Measurements from ENCODE around the gene TRIM32. TPM values are rescaled to one million over a fixed set of nuclear protein-coding genes. Genes with fewer than 3 reads are reported as not detected.

TRIM32 gene
- total RNA-seq, 1 experiment from 2014 or later: 23.2 TPM

- DNase-seq (ENCODE audit: low read depth, low spot score): no peak
- H3K4me1 ChIP-seq (ENCODE audit: control insufficient read depth in 1 of 2, insufficient read depth in 2 of 2, low read length in 2 of 2): peaks cover 0 to 3% of the 10 kb centered on the region in 2 experiments; a peak in 1 of 4 replicates
Observed at GRCh38 chr9:116693233-116693731, 6.2 kb downstream of the TRIM32 start.

GRCh38 chr9:116694785-116695291 lies 7.7 kb downstream of the TRIM32 start:
- no peaks in the 10 kb centered on the region for H3K4me1 ChIP-seq (ENCODE audit: control insufficient read depth in 1 of 2, insufficient read depth in 2 of 2, low read length in 2 of 2)
- peaks cover 15 to 22% of the 10 kb centered on the region in 2 experiments; a peak in 3 of 4 replicates for H3K36me3 ChIP-seq (ENCODE audit: control insufficient read depth in 1 of 2, insufficient read depth in 2 of 2, low read length in 2 of 2)
- ChIA-PET POLR2A (no interaction called here), RAD21 (ENCODE audit: low non-redundant PET in 1 of 2, low total read pairs in 2 of 2, uncharacterized antibody in 2 of 2, unreplicated experiment in 2 of 2) (no interaction called here), CTCF (no interaction called here)
- BruUV-seq (replicated peaks): no TSS peak
- no peak overlapping the region for H3K27ac ChIP-seq (ENCODE audit: low read depth, low read length)
- no peak overlapping the region for H3K4me3 ChIP-seq (replicated peaks in 1 of 2; ENCODE audit: low read depth in 1 of 2, low read length in 2 of 2)
- H3K9me3 ChIP-seq (ENCODE audit: control insufficient read depth in 1 of 2, insufficient read depth in 1 of 2, low read depth in 1 of 2, low read length in 2 of 2): no peaks in the 10 kb centered on the region
- intact Hi-C loops (cut with micrococcal nuclease): no loop called here
- H3K9ac ChIP-seq (ENCODE audit: low read length): no peak overlapping the region
- ATAC-seq: no peak
- no peak overlapping the region for H2AFZ ChIP-seq (ENCODE audit: low read depth, low read length, poor library complexity, severe bottlenecking)
- H4K20me1 ChIP-seq (ENCODE audit: insufficient read depth): 0 out of 2 replicates have a peak, but pooled peaks cover 6% of the 10 kb centered on the region
- H3K4me2 ChIP-seq (ENCODE audit: low read length): no peak overlapping the region
- H3K27me3 ChIP-seq (ENCODE audit: insufficient read depth, low read length): no peaks in the 10 kb centered on the region
- H3K79me2 ChIP-seq (ENCODE audit: insufficient read depth, low read length): peaks cover 68% of the 10 kb centered on the region
- no peak for DNase-seq (ENCODE audit: low read depth, low spot score)
- H3K9me2 ChIP-seq (ENCODE audit: insufficient read depth): no peaks in the 10 kb centered on the region
- TF ChIP-seq TCF7L2 (IDR thresholded peaks at IDR 0.05; ENCODE audit: borderline replicate concordance, extremely low read depth, insufficient read depth, insufficient read length): no peak
- TF ChIP-seq EZH2 (IDR thresholded peaks at IDR 0.05): no peak
- no peak for TF ChIP-seq ATF3 (IDR thresholded peaks at IDR 0.05)
- TF ChIP-seq YY1 (IDR thresholded peaks at IDR 0.05; ENCODE audit: extremely low read depth, insufficient replicate concordance, low read depth, low read length): no peak
- no peak for TF ChIP-seq CBX3 (IDR thresholded peaks at IDR 0.05; ENCODE audit: low read depth)
- no peak for TF ChIP-seq JUND (IDR thresholded peaks at IDR 0.05)
- TF ChIP-seq SIN3A (IDR thresholded peaks at IDR 0.05; ENCODE audit: low read depth): no peak
- no peak for TF ChIP-seq ELF1 (IDR thresholded peaks at IDR 0.05; ENCODE audit: borderline replicate concordance, low read depth)
- no peak for TF ChIP-seq POLR2A (IDR thresholded peaks at IDR 0.05; ENCODE audit: borderline replicate concordance, extremely low read depth, insufficient read depth, insufficient read length)
- no peak for TF ChIP-seq MAX (IDR thresholded peaks at IDR 0.05)
- TF ChIP-seq CTCF (IDR thresholded peaks at IDR 0.05 in 2 of 3, conservative IDR thresholded peaks at IDR 0.05 in 1 of 3; ENCODE audit: borderline replicate concordance in 1 of 3, insufficient read depth in 1 of 3, low read depth in 2 of 3, low read length in 2 of 3): no peak
- TF ChIP-seq POLR2AphosphoS5 (IDR thresholded peaks at IDR 0.05; ENCODE audit: low read depth, low read length): no peak
- no peak for TF ChIP-seq EGR1 (IDR thresholded peaks at IDR 0.05; ENCODE audit: low read depth)
- no peak for TF ChIP-seq ZFX (IDR thresholded peaks at IDR 0.05)
- no peak for TF ChIP-seq CEBPB (IDR thresholded peaks at IDR 0.05; ENCODE audit: low read depth)

More at GRCh38 chr9:116693233-116693731, 6.2 kb downstream of the TRIM32 start:
- Histone ChIP-seq H3K27me3 (ENCODE audit: insufficient read depth, low read length) (no peaks in the 10 kb centered on the region), H3K79me2 (ENCODE audit: insufficient read depth, low read length) (peaks cover 83% of the 10 kb centered on the region), H3K9me2 (ENCODE audit: insufficient read depth) (no peaks in the 10 kb centered on the region), H3K9me3 (ENCODE audit: control insufficient read depth in 1 of 2, insufficient read depth in 1 of 2, low read depth in 1 of 2, low read length in 2 of 2) (no peaks in the 10 kb centered on the region), H3K36me3 (ENCODE audit: control insufficient read depth in 1 of 2, insufficient read depth in 2 of 2, low read length in 2 of 2) (peaks cover 5 to 7% of the 10 kb centered on the region in 2 experiments; a peak in 3 of 4 replicates), H4K20me1 (ENCODE audit: insufficient read depth) (0 out of 2 replicates have a peak, but pooled peaks cover 6% of the 10 kb centered on the region), H3K4me3 (replicated peaks in 1 of 2; ENCODE audit: low read depth in 1 of 2, low read length in 2 of 2) (no peak overlapping the region), H3K9ac (ENCODE audit: low read length) (no peak overlapping the region), H3K27ac (ENCODE audit: low read depth, low read length) (no peak overlapping the region), H2AFZ (ENCODE audit: low read depth, low read length, poor library complexity, severe bottlenecking) (no peak overlapping the region), H3K4me2 (ENCODE audit: low read length) (no peak overlapping the region)
- ChIA-PET CTCF (interaction anchor here (0.5 kb wide), 1 partner anchor 718 kb away, joined by 3 read pairs; no protein-coding TSS in a partner anchor), RAD21 (ENCODE audit: low non-redundant PET in 1 of 2, low total read pairs in 2 of 2, uncharacterized antibody in 2 of 2, unreplicated experiment in 2 of 2) (no interaction called here), POLR2A (no interaction called here)
- no peak for ATAC-seq
- TF ChIP-seq EZH2phosphoT487 (IDR thresholded peaks at IDR 0.05; ENCODE audit: borderline replicate concordance): no peak
- TF ChIP-seq MAX (IDR thresholded peaks at IDR 0.05): no peak
- no peak for TF ChIP-seq YY1 (IDR thresholded peaks at IDR 0.05; ENCODE audit: extremely low read depth, insufficient replicate concordance, low read depth, low read length)
- no peak for TF ChIP-seq JUND (IDR thresholded peaks at IDR 0.05)
- no peak for TF ChIP-seq ZNF274 (IDR thresholded peaks at IDR 0.05; ENCODE audit: low read depth, low read length)
- no peak for TF ChIP-seq EGR1 (IDR thresholded peaks at IDR 0.05; ENCODE audit: low read depth)
- no peak for TF ChIP-seq SP1 (IDR thresholded peaks at IDR 0.05; ENCODE audit: low read depth)
- BruUV-seq (replicated peaks): no TSS peak
- intact Hi-C loops (cut with micrococcal nuclease): no loop called here
